SK-N-SH treated with all-trans-retinoic acid at 6 μM for 48 hours (cell line): Measurements from ENCODE around the gene RGS1.

Experiments used
- ATAC-seq: fragments of 200-7000 bp; cut with Tn5 transposase; 3 replicates; pipeline ENCODE4 v1.9.1; 2020; ENCODE audit warnings: mild to moderate bottlenecking, moderate library complexity
- ARNTL ChIP-seq: fragments of 450-650 bp; formaldehyde crosslinking; IDR thresholded peaks from 2 replicates; pipeline ENCODE4 v1.5.0; 2020; ENCODE audit warnings: low read depth, mild to moderate bottlenecking, moderate library complexity, borderline replicate concordance
- CSDC2 ChIP-seq: fragments of 250-450 bp; sonication (Bioruptor Pico); IDR thresholded peaks from 2 replicates; pipeline ENCODE4 v1.5.0; 2020; ENCODE audit warnings: mild to moderate bottlenecking, moderate library complexity
- ESRRG ChIP-seq: fragments of 250-450 bp; sonication (Bioruptor Pico); IDR thresholded peaks from 2 replicates; pipeline ENCODE4 v1.6.1; 2021; ENCODE audit warnings: mild to moderate bottlenecking
- ISL1 ChIP-seq: fragments of 250-450 bp; sonication (Bioruptor Pico); IDR thresholded peaks from 2 replicates; pipeline ENCODE4 v2.1.2; 2022; ENCODE audit warnings: mild to moderate bottlenecking, moderate library complexity
- OSR1 ChIP-seq: fragments of 250-450 bp; sonication (Bioruptor Pico); IDR thresholded peaks from 2 replicates; pipeline ENCODE4 v1.8.0; 2022; ENCODE audit warnings: moderate library complexity, mild to moderate bottlenecking, inconsistent platforms
- RARB ChIP-seq: fragments of 250-450 bp; sonication (Bioruptor Pico); IDR thresholded peaks from 2 replicates; pipeline ENCODE4 v1.8.0; 2021; ENCODE audit warnings: mild to moderate bottlenecking, moderate library complexity
- SNAI2 ChIP-seq: fragments of 250-450 bp; sonication (Bioruptor Pico); IDR thresholded peaks from 2 replicates; pipeline ENCODE4 v1.5.0; 2020; ENCODE audit warnings: mild to moderate bottlenecking, moderate library complexity
- TCF4 ChIP-seq: fragments of 250-450 bp; sonication (Bioruptor Pico); IDR thresholded peaks from 2 replicates; pipeline ENCODE4 v1.8.0; 2021; ENCODE audit warnings: mild to moderate bottlenecking, moderate library complexity, borderline replicate concordance
- TOX ChIP-seq: fragments of 250-450 bp; sonication (Bioruptor Pico); IDR thresholded peaks from 2 replicates; pipeline ENCODE4 v1.8.0; 2021; ENCODE audit warnings: mild to moderate bottlenecking, moderate library complexity, borderline replicate concordance
- ZC3H10 ChIP-seq: fragments of 250-450 bp; sonication (Bioruptor Pico); IDR thresholded peaks from 2 replicates; pipeline ENCODE4 v1.5.1; 2021; ENCODE audit warnings: mild to moderate bottlenecking, moderate library complexity
- ZFP3 ChIP-seq: fragments of 250-450 bp; sonication (Bioruptor Pico); IDR thresholded peaks from 2 replicates; pipeline ENCODE4 v1.5.0; 2020; ENCODE audit warnings: mild to moderate bottlenecking, moderate library complexity
- ZFP30 ChIP-seq: fragments of 450-650 bp; formaldehyde crosslinking; IDR thresholded peaks from 2 replicates; pipeline ENCODE4 v1.5.0; 2022; ENCODE audit warnings: mild to moderate bottlenecking, moderate library complexity
- ZNF70 ChIP-seq: fragments of 450-650 bp; formaldehyde crosslinking; IDR thresholded peaks from 2 replicates; pipeline ENCODE4 v1.5.0; 2020; ENCODE audit warnings: mild to moderate bottlenecking, moderate library complexity
- ZNF8 ChIP-seq: fragments of 450-650 bp; formaldehyde crosslinking; IDR thresholded peaks from 2 replicates; pipeline ENCODE4 v1.5.0; 2020; ENCODE audit warnings: mild to moderate bottlenecking, moderate library complexity
- TF ChIP-seq, protein P1 (sequence below): fragments of 250-450 bp; sonication (Bioruptor Pico); IDR thresholded peaks from 2 replicates; pipeline ENCODE4 v1.5.1; 2020; ENCODE audit warnings: low read depth, mild to moderate bottlenecking, moderate library complexity
- TF ChIP-seq, protein P2 (sequence below): fragments of 250-450 bp; sonication (Bioruptor Pico); IDR thresholded peaks from 2 replicates; pipeline ENCODE4 v1.8.0; 2020; ENCODE audit warnings: mild to moderate bottlenecking, moderate library complexity, borderline replicate concordance
- TF ChIP-seq, protein P3 (sequence below): fragments of 250-450 bp; sonication (Bioruptor Pico); IDR thresholded peaks from 2 replicates; pipeline ENCODE4 v1.8.0; 2021; ENCODE audit warnings: low read depth, mild to moderate bottlenecking, moderate library complexity, borderline replicate concordance

RGS1 gene

DNA sequence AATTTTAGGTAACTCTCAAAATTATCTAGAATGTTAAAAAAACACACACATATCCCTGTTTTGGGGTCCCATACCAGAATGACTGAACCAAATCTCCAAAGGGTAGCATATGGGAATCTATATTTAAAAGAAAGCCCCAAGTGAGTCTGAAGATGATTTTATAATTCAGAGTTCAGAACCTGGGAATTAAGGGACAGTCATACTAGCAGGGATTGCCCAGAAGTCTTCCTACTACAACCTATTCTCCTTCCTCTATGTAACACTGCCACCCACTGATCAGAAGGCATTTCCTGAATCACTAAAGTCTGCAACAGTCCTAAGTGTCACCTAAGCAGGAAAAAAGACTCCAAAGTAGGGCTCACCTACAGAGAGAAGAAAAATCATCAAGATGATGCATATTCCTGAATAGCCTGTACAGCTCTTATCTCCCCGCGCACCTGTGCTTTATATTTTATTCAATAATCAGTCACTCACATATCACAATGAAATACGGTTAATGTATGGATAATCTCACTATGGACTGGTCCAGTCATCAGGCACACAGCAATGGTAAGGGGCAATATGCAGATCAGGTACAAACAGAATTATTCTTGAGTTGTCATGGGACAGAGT, 4.9 kb downstream of the RGS1 start:
- TF ChIP-seq ZFP30 (CRISPR knock-in tag) (no peak), RARB (CRISPR knock-in tag) (no peak), ARNTL (CRISPR knock-in tag) (no peak), TOX (CRISPR knock-in tag) (0 out of 2 replicates have a peak, but pooled peaks have one; percentile 8)
- peak; percentile 99 for ATAC-seq

DNA sequence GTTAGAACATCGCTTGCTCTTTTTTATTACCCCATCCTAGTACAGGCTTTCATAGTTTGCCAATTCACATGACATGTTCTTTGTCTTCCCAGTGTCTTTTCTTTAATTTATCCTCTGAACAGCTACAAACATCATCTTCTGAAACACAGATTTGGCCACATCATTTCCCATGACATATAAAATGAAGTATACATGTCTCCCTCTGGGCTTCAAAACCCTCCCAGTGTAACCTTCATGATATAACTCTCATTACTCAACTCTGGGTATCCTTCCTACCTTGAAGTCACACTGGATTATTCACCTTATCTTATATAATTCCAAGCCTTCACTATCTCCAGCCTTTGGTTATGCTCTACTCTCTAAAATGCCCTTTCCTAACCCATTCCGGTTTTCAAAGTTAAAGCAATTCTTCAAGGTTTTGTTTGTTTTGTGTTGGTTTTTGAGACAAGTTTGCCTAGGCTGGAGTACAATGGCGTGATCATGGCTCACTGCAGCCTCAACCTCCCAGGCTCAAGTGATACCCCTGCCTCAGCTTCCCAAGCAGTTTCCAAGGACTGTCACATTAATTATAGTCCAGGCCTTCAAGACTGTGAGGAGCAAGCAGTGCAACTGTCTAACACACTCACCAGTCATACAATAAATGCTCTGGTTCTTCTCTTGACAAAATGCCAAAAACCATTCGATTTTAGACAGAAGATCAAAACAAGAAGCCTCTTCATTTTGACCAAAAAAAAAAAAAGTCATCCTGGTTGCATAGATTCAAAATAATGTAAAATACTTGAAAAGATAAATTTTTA, 5.8 kb downstream of the RGS1 start:
- ATAC-seq: no peak
- TF ChIP-seq RARB (CRISPR knock-in tag): no peak
- TF ChIP-seq ZFP30 (CRISPR knock-in tag): no peak
- TF ChIP-seq TOX (CRISPR knock-in tag): peak; percentile 66; the same call in 1 of the 2 replicates
- no peak for TF ChIP-seq CSDC2 (CRISPR knock-in tag)

DNA sequence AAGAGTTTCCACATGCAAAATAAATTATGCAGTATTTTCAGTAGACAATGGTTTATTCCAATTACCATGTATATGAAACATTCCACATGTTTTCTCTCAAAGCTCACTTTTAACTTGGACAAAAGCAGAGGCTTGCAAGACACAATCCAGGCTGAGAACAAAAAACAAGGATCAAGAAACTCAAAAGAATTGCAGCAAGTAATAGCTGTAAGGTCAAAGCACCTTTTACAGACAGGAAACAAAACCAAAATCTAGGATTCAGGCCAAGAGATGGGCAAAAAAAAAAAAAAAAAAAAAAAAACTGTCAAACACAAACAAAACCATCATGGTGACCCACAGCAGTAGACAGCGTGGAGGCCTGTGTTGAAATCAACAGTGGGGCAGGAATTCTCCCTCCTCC, 9.3 kb downstream of the RGS1 start:
- no peak; the same call in 2 of the 3 replicates for ATAC-seq
- TF ChIP-seq ZNF70 (CRISPR knock-in tag): no peak
- TF ChIP-seq, protein P1, sequence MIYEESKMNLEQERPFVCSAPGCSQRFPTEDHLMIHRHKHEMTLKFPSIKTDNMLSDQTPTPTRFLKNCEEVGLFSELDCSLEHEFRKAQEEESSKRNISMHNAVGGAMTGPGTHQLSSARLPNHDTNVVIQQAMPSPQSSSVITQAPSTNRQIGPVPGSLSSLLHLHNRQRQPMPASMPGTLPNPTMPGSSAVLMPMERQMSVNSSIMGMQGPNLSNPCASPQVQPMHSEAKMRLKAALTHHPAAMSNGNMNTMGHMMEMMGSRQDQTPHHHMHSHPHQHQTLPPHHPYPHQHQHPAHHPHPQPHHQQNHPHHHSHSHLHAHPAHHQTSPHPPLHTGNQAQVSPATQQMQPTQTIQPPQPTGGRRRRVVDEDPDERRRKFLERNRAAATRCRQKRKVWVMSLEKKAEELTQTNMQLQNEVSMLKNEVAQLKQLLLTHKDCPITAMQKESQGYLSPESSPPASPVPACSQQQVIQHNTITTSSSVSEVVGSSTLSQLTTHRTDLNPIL (CRISPR knock-in tag): no peak
- TF ChIP-seq ARNTL (CRISPR knock-in tag): no peak
- TF ChIP-seq ZC3H10 (CRISPR knock-in tag): no peak
- TF ChIP-seq RARB (CRISPR knock-in tag): no peak
- TF ChIP-seq CSDC2 (CRISPR knock-in tag): no peak
- no peak for TF ChIP-seq ZFP30 (CRISPR knock-in tag)
- no peak for TF ChIP-seq ZNF8 (CRISPR knock-in tag)
- no peak for TF ChIP-seq TOX (CRISPR knock-in tag)
- TF ChIP-seq, protein P2, sequence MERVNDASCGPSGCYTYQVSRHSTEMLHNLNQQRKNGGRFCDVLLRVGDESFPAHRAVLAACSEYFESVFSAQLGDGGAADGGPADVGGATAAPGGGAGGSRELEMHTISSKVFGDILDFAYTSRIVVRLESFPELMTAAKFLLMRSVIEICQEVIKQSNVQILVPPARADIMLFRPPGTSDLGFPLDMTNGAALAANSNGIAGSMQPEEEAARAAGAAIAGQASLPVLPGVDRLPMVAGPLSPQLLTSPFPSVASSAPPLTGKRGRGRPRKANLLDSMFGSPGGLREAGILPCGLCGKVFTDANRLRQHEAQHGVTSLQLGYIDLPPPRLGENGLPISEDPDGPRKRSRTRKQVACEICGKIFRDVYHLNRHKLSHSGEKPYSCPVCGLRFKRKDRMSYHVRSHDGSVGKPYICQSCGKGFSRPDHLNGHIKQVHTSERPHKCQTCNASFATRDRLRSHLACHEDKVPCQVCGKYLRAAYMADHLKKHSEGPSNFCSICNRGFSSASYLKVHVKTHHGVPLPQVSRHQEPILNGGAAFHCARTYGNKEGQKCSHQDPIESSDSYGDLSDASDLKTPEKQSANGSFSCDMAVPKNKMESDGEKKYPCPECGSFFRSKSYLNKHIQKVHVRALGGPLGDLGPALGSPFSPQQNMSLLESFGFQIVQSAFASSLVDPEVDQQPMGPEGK: no peak

DNA sequence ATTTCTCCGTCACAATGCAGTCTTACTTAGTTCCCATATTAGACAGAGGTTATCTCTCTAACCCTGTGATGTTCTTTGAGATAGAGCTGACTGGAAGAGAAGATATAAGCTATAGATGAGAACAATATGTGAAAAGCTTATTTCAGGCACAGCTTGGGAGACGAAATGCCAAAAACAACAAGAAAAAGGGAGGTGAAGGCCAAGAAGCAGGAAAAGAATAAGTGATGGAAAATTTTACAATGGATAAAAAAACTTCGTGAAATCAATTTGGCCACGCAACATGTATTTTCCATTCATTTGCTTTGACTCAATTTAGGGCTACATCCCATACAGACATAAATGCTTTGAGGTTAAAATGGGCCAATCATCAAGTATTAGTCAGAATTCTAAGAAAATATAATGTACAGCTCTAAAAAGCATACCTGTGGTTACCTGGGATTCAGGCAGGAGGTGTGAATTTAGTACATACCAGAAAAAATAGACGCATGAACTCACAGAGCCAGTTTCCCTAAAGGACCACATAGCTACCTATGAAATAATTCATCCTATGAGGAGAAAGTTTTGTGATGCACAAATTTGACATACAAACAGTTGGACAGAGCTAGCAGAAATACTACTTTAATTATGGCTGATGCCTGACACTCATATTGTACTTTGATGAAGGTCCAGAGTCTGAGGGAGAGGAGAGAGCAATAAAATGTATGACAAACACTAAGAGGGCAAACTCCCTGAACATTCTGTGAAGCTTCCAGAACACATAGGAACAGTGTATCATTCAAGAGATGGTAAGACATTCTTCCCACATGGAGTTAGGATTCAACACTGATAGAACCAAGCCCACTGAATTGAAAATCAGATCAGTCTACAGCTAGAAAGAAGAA, 12.1 kb downstream of the RGS1 start:
- TF ChIP-seq ZFP3: no peak
- TF ChIP-seq ZNF70 (CRISPR knock-in tag): no peak
- no peak for TF ChIP-seq RARB (CRISPR knock-in tag)
- TF ChIP-seq ISL1 (CRISPR knock-in tag): no peak
- no peak for TF ChIP-seq TCF4
- no peak for TF ChIP-seq ZNF8 (CRISPR knock-in tag)
- no peak for ATAC-seq

DNA sequence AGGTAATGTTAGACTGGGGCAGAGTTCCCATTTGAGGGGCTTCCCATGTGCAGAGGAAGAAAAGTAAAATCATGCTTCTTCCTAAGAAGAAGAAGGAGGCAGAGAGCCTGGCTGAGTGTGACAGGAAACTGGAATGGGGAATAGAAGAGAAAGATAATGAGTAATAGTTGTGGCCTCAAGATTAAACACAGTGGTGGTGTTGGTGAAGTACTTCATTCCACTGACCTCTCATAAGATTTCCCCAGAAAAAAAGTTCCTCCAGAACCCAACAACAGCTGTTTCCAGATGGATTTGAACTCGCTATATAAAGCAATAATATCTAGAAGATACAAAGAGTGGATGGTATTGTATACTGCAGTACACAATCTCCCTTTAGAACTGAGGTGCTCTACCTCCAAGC, 13.0 kb downstream of the RGS1 start:
- TF ChIP-seq ZFP30 (CRISPR knock-in tag): no peak
- TF ChIP-seq ESRRG: no peak
- no peak for TF ChIP-seq OSR1 (CRISPR knock-in tag)
- TF ChIP-seq, protein P3, sequence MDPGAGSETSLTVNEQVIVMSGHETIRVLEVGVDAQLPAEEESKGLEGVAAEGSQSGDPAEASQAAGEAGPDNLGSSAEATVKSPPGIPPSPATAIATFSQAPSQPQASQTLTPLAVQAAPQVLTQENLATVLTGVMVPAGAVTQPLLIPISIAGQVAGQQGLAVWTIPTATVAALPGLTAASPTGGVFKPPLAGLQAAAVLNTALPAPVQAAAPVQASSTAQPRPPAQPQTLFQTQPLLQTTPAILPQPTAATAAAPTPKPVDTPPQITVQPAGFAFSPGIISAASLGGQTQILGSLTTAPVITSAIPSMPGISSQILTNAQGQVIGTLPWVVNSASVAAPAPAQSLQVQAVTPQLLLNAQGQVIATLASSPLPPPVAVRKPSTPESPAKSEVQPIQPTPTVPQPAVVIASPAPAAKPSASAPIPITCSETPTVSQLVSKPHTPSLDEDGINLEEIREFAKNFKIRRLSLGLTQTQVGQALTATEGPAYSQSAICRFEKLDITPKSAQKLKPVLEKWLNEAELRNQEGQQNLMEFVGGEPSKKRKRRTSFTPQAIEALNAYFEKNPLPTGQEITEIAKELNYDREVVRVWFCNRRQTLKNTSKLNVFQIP (CRISPR knock-in tag): no peak
- no peak for TF ChIP-seq SNAI2 (CRISPR knock-in tag)
- TF ChIP-seq TCF4: no peak
- no peak for TF ChIP-seq ZNF8 (CRISPR knock-in tag)
- TF ChIP-seq ZNF70 (CRISPR knock-in tag): no peak
- no peak for TF ChIP-seq ARNTL (CRISPR knock-in tag)
- TF ChIP-seq, protein P2: no peak
- TF ChIP-seq ZFP3: no peak
- TF ChIP-seq ZC3H10 (CRISPR knock-in tag): no peak
- ATAC-seq: no peak
